ENCODE results near the gene IRF1.
A peak's percentile ranks its signal among the peaks of the same experiment; 100 is the strongest.

IRF1 gene

GRCh38 chr5:132455614-132456115 lies 34.9 kb downstream of the IRF1 start:
- TF ChIP-seq, protein P1, sequence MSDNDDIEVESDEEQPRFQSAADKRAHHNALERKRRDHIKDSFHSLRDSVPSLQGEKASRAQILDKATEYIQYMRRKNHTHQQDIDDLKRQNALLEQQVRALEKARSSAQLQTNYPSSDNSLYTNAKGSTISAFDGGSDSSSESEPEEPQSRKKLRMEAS (IDR thresholded peaks at IDR 0.05): no peak
- TF ChIP-seq, protein P2, sequence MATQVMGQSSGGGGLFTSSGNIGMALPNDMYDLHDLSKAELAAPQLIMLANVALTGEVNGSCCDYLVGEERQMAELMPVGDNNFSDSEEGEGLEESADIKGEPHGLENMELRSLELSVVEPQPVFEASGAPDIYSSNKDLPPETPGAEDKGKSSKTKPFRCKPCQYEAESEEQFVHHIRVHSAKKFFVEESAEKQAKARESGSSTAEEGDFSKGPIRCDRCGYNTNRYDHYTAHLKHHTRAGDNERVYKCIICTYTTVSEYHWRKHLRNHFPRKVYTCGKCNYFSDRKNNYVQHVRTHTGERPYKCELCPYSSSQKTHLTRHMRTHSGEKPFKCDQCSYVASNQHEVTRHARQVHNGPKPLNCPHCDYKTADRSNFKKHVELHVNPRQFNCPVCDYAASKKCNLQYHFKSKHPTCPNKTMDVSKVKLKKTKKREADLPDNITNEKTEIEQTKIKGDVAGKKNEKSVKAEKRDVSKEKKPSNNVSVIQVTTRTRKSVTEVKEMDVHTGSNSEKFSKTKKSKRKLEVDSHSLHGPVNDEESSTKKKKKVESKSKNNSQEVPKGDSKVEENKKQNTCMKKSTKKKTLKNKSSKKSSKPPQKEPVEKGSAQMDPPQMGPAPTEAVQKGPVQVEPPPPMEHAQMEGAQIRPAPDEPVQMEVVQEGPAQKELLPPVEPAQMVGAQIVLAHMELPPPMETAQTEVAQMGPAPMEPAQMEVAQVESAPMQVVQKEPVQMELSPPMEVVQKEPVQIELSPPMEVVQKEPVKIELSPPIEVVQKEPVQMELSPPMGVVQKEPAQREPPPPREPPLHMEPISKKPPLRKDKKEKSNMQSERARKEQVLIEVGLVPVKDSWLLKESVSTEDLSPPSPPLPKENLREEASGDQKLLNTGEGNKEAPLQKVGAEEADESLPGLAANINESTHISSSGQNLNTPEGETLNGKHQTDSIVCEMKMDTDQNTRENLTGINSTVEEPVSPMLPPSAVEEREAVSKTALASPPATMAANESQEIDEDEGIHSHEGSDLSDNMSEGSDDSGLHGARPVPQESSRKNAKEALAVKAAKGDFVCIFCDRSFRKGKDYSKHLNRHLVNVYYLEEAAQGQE (IDR thresholded peaks at IDR 0.05; ENCODE audit: low read depth): no peak
- TF ChIP-seq EP300 (IDR thresholded peaks at IDR 0.05; ENCODE audit: borderline replicate concordance) (no peak), RAD21 (IDR thresholded peaks at IDR 0.05; ENCODE audit: low read depth) (no peak), ZBTB7A (IDR thresholded peaks at IDR 0.05; ENCODE audit: low read depth) (no peak), TAF1 (IDR thresholded peaks at IDR 0.05; ENCODE audit: low read depth) (no peak), TCF12 (IDR thresholded peaks at IDR 0.05; ENCODE audit: low read depth) (no peak), YY1 (IDR thresholded peaks at IDR 0.05; ENCODE audit: low read depth) (no peak), CEBPB (IDR thresholded peaks at IDR 0.05) (no peak), NFIC (IDR thresholded peaks at IDR 0.05) (no peak), EGR1 (IDR thresholded peaks at IDR 0.05) (no peak), CREB1 (IDR thresholded peaks at IDR 0.05; ENCODE audit: low read depth) (no peak), TEAD4 (IDR thresholded peaks at IDR 0.05) (no peak), FOXM1 (IDR thresholded peaks at IDR 0.05; ENCODE audit: borderline replicate concordance, low read depth) (no peak)
- TF ChIP-seq, protein P3, sequence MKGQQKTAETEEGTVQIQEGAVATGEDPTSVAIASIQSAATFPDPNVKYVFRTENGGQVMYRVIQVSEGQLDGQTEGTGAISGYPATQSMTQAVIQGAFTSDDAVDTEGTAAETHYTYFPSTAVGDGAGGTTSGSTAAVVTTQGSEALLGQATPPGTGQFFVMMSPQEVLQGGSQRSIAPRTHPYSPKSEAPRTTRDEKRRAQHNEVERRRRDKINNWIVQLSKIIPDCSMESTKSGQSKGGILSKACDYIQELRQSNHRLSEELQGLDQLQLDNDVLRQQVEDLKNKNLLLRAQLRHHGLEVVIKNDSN (IDR thresholded peaks at IDR 0.05): no peak

DNA sequence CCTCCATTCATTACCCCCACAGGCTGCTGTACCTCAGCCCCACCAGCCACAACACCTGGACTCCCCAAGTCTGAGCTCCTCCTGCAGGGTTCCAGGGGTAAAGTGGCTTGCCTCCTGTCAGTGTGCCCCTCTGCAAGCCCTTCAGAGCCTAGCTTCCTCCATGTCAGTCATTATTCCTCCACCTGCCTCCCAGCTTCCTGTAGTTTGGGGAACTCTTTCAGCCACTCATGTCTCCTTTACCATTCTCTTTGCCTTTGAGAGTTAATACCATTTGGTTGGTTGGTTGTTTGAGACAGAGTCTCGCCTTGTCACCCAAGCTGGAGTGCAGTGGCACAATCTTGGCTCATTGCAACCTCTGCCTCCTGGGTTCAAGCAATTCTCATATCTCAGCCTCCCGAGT lies 36.2 kb downstream of the IRF1 start:
- no peak for TF ChIP-seq FOXM1 (IDR thresholded peaks at IDR 0.05; ENCODE audit: borderline replicate concordance, low read depth)

- TF ChIP-seq YY1 (IDR thresholded peaks at IDR 0.05; ENCODE audit: low read depth): no peak
- TF ChIP-seq, protein P1 (IDR thresholded peaks at IDR 0.05): no peak
- TF ChIP-seq TCF12 (IDR thresholded peaks at IDR 0.05; ENCODE audit: low read depth): no peak
- TF ChIP-seq, protein P3 (IDR thresholded peaks at IDR 0.05): no peak
- no peak for TF ChIP-seq CEBPB (IDR thresholded peaks at IDR 0.05)
- no peak for TF ChIP-seq FOXM1 (IDR thresholded peaks at IDR 0.05; ENCODE audit: borderline replicate concordance, low read depth)
- no peak for TF ChIP-seq NFIC (IDR thresholded peaks at IDR 0.05)
- no peak for TF ChIP-seq EGR1 (IDR thresholded peaks at IDR 0.05)
- TF ChIP-seq TAF1 (IDR thresholded peaks at IDR 0.05; ENCODE audit: low read depth): no peak
- no peak for TF ChIP-seq CREB1 (IDR thresholded peaks at IDR 0.05; ENCODE audit: low read depth)
- no peak for TF ChIP-seq EP300 (IDR thresholded peaks at IDR 0.05; ENCODE audit: borderline replicate concordance)
These were observed 39.2 kb downstream of the IRF1 start for GRCh38 chr5:132451387-132451786.

- TF ChIP-seq NFIC (IDR thresholded peaks at IDR 0.05) (no peak), CEBPB (IDR thresholded peaks at IDR 0.05) (no peak), CREB1 (IDR thresholded peaks at IDR 0.05; ENCODE audit: low read depth) (no peak), TAF1 (IDR thresholded peaks at IDR 0.05; ENCODE audit: low read depth) (no peak), EP300 (IDR thresholded peaks at IDR 0.05; ENCODE audit: borderline replicate concordance) (no peak), ZBTB7A (IDR thresholded peaks at IDR 0.05; ENCODE audit: low read depth) (no peak), FOXM1 (IDR thresholded peaks at IDR 0.05; ENCODE audit: borderline replicate concordance, low read depth) (no peak), EGR1 (IDR thresholded peaks at IDR 0.05) (no peak)
- TF ChIP-seq, protein P2 (IDR thresholded peaks at IDR 0.05; ENCODE audit: low read depth): no peak
These were observed 41.5 kb downstream of the IRF1 start for GRCh38 chr5:132449060-132449459.

DNA sequence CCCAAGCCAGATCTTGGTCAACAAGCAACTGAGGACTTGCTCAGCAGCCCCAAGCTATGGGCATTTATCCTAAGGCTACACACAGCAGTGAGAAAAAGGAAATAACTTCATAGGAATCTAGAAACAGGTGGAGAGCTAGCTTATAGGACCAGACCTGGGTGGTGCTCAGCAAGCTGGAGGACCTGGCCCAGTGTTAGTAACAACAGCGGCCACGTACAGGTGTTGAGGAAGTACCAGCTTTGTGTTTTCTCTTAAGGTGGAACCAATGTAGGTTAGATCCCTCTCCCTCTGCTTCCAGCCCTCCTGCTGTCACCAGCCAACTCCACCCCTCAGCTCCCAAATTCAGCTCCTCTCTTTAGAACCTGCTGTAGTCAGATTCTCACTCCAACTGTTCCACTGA lies 43.4 kb downstream of the IRF1 start:
- TF ChIP-seq TAF1 (IDR thresholded peaks at IDR 0.05; ENCODE audit: low read depth) (no peak), ZBTB7A (IDR thresholded peaks at IDR 0.05; ENCODE audit: low read depth) (no peak)

- TF ChIP-seq NFIC (IDR thresholded peaks at IDR 0.05) (peak; percentile 48; the same call in 1 of the 2 replicates), RAD21 (IDR thresholded peaks at IDR 0.05; ENCODE audit: low read depth) (no peak)
These were observed 44.0 kb downstream of the IRF1 start for GRCh38 chr5:132446621-132447020.

DNA sequence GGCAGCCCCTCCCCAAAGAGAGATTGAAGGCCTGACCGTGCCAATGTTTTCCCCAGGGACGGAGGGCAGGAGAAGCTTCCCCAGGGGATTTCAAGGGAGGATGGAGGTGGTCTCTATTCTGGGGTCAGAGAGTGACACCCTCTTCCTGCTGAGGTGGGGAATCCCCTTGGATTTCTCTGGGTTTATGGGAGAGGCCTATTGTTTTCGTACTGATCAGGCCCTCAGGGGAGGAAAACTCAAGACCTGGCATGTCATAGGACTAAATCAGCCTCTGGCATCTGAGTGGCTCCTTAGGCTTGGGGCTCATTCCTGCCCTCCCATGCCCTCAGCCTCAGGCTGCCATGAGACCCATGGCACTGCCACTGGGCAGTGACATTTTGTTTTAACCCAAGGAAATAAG lies 44.6 kb downstream of the IRF1 start:
- TF ChIP-seq TCF12 (IDR thresholded peaks at IDR 0.05; ENCODE audit: low read depth) (no peak), CEBPB (IDR thresholded peaks at IDR 0.05) (no peak), EGR1 (IDR thresholded peaks at IDR 0.05) (no peak), FOXM1 (IDR thresholded peaks at IDR 0.05; ENCODE audit: borderline replicate concordance, low read depth) (no peak), TEAD4 (IDR thresholded peaks at IDR 0.05) (no peak), NFIC (IDR thresholded peaks at IDR 0.05) (no peak), YY1 (IDR thresholded peaks at IDR 0.05; ENCODE audit: low read depth) (no peak), TAF1 (IDR thresholded peaks at IDR 0.05; ENCODE audit: low read depth) (no peak), EP300 (IDR thresholded peaks at IDR 0.05; ENCODE audit: borderline replicate concordance) (no peak)
- TF ChIP-seq, protein P2 (IDR thresholded peaks at IDR 0.05; ENCODE audit: low read depth): no peak
- TF ChIP-seq, protein P3 (IDR thresholded peaks at IDR 0.05): no peak
